Prostate gland (tissue), 2 donors: ENCODE data around the gene BCL11A. TPM values are rescaled to one million over a fixed set of nuclear protein-coding genes. Genes with fewer than 3 reads are reported as not detected.

Source experiments
- DNase-seq: peaks from one replicate; pipeline ENCODE4 v3.0.0-alpha.2; 2019; ENCODE audit warnings: low spot score
- H3K27ac ChIP-seq, 2 donors: fragments of 200-600 bp; sonication (generic); 2 replicates each; pipeline ENCODE4 v1.5.1; 2017 to 2019
- H3K27me3 ChIP-seq: fragments of 200-600 bp; sonication (generic); replicated peaks from 2 replicates; pipeline ENCODE4 v1.5.1; 2019; ENCODE audit not compliant: insufficient read depth
- H3K36me3 ChIP-seq, 2 donors: fragments of 200-600 bp; sonication (generic); 1 replicate in 1 of 2; 2 replicates in 1 of 2; pipeline versions ENCODE4 v1.5.1 to v1.8.1; 2017 to 2019
- H3K4me1 ChIP-seq: fragments of 200-600 bp; sonication (generic); replicated peaks from 2 replicates; pipeline ENCODE4 v1.5.1; 2019
- H3K4me3 ChIP-seq, 2 donors: fragments of 200-600 bp; sonication (generic); 2 replicates each; pipeline ENCODE4 v1.5.1; 2017 to 2019
- H3K9me3 ChIP-seq: fragments of 200-600 bp; sonication (generic); 2 replicates; pipeline ENCODE4 v1.5.1; 2017
- CTCF ChIP-seq, 4 experiments: fragments of 200-600 bp in 2 of 4; fragments of 450-650 bp in 2 of 4; sonication (generic) in 2 of 4; IDR thresholded peaks; 1 replicate in 3 of 4; 2 replicates in 1 of 4; pipeline ENCODE4 v1.5.1; 2016 to 2019; ENCODE audit warnings: antibody characterized with exemption in 4 of 4, mild to moderate bottlenecking in 2 of 4, moderate library complexity in 2 of 4
- POLR2A ChIP-seq: fragments of 450-650 bp; IDR thresholded peaks from one replicate; pipeline ENCODE4 v1.6.1; 2016; ENCODE audit warnings: antibody characterized with exemption, mild to moderate bottlenecking
- POLR2AphosphoS5 ChIP-seq: sonication (generic); formaldehyde crosslinking; IDR thresholded peaks from one replicate; pipeline ENCODE4 v1.6.1; 2017; ENCODE audit warnings: antibody characterized with exemption
- WGBS: methylation state at CpG from one replicate; pipeline ENCODE4 v1.1.5; 2018; 5-methylcytosine and 5-hydroxymethylcytosine counted together
- intact Hi-C: fragments of 100-400 bp; cut with DNase I; formaldehyde crosslinking; loops from one replicate; pipeline ENCODE4 v1.14.2; 2022
- total RNA-seq, 2 donors: library from RNA; depleted of rRNA; stranded (reverse); fragments of >200 nt; gene quantifications; one replicate each; pipeline ENCODE4 v1.1.0, GENCODE V29; 2016

BCL11A gene
- total RNA-seq, 2 donors from 2014 or later = 14.6 to 22.2 TPM

GRCh38 chr2:60461421-60462108 is 91.9 kb downstream of the BCL11A start:
- WGBS = 96% methylated on average over 45 of the region's 47 CpGs
- no peak for DNase-seq
- intact Hi-C loops = no loop called here

GRCh38 chr2:60460577-60461420 is 92.7 kb downstream of the BCL11A start:
- Histone ChIP-seq H3K27me3 (no peaks in the 10 kb centered on the region), H3K4me3 (no peak overlapping the region), H3K9me3 (no peaks in the 10 kb centered on the region), H3K27ac (no peak overlapping the region), H3K36me3 (no peaks in the 10 kb centered on the region), H3K4me1 (peaks cover 2% of the 10 kb centered on the region)
- WGBS = 96% methylated on average over 60 of the region's 76 CpGs
- no peak for DNase-seq
- TF ChIP-seq POLR2AphosphoS5 = no peak
- no peak for TF ChIP-seq CTCF (IDR thresholded peaks at IDR 0.05)
- no peak for TF ChIP-seq POLR2A
- intact Hi-C loops = no loop called here

More at GRCh38 chr2:60461421-60462108, 91.9 kb downstream of the BCL11A start:
- Histone ChIP-seq H3K4me3 (no peak overlapping the region), H3K27me3 (no peaks in the 10 kb centered on the region), H3K4me1 (no peaks in the 10 kb centered on the region), H3K27ac (no peak overlapping the region), H3K36me3 (no peaks in the 10 kb centered on the region), H3K9me3 (no peaks in the 10 kb centered on the region)
- TF ChIP-seq CTCF (IDR thresholded peaks at IDR 0.05) (no peak), POLR2A (no peak), POLR2AphosphoS5 (no peak)

- Histone ChIP-seq H3K27ac (no peak overlapping the region), H3K27me3 (no peaks in the 10 kb centered on the region), H3K4me1 (peaks cover 4% of the 10 kb centered on the region), H3K4me3 (no peak overlapping the region), H3K36me3 (no peaks in the 10 kb centered on the region), H3K9me3 (no peaks in the 10 kb centered on the region)
- 57% methylated on average over 5 of the region's 5 CpGs for WGBS
- no peak for TF ChIP-seq CTCF (IDR thresholded peaks at IDR 0.05)
- TF ChIP-seq POLR2A = no peak
- no peak for TF ChIP-seq POLR2AphosphoS5
- no peak for DNase-seq
- intact Hi-C loops = no loop called here
These were observed 93.6 kb downstream of the BCL11A start for GRCh38 chr2:60459851-60460250.

- Histone ChIP-seq H3K9me3 (no peaks in the 10 kb centered on the region), H3K27me3 (no peaks in the 10 kb centered on the region), H3K27ac (no peak overlapping the region), H3K4me1 (peaks cover 4% of the 10 kb centered on the region), H3K4me3 (no peak overlapping the region), H3K36me3 (no peaks in the 10 kb centered on the region)
- no peak for DNase-seq
- intact Hi-C loops = no loop called here
- 76% methylated on average over 6 of the region's 6 CpGs for WGBS
- no peak for TF ChIP-seq POLR2A
- TF ChIP-seq POLR2AphosphoS5 = no peak
- no peak for TF ChIP-seq CTCF (IDR thresholded peaks at IDR 0.05)
These were observed 97.2 kb downstream of the BCL11A start for GRCh38 chr2:60456115-60456770.
